SJCRH30 (cell line): ENCODE results near the gene KIF4B. TPM values are rescaled to one million over a fixed set of nuclear protein-coding genes. Genes with fewer than 3 reads are reported as not detected.
"Not testable (repeated sequence)": the region's sequence is repeated elsewhere in the genome, so short reads cannot be mapped to it uniquely, and the experiment has no call there.

Source experiments
- DNase-seq, 2 experiments: peaks; one replicate each; pipeline ENCODE4 v3.0.0-alpha.2; 2015 to 2020
- H3K27ac ChIP-seq: fragments of 250-450 bp; sonication (Bioruptor Pico); 2 replicates; pipeline ENCODE4 v1.5.1; 2020; ENCODE audit warnings: mild to moderate bottlenecking, moderate library complexity
- H3K27me3 ChIP-seq: fragments of 250-450 bp; sonication (Bioruptor Pico); 2 replicates; pipeline ENCODE4 v1.5.1; 2020; ENCODE audit warnings: mild to moderate bottlenecking, moderate library complexity
- H3K36me3 ChIP-seq: fragments of 250-450 bp; sonication (Bioruptor Pico); 2 replicates; pipeline ENCODE4 v1.5.1; 2020; ENCODE audit warnings: mild to moderate bottlenecking, moderate library complexity
- H3K4me1 ChIP-seq: fragments of 250-450 bp; sonication (Bioruptor Pico); 2 replicates; pipeline ENCODE4 v1.5.1; 2020; ENCODE audit warnings: mild to moderate bottlenecking, moderate library complexity
- H3K4me3 ChIP-seq: fragments of 250-450 bp; sonication (Bioruptor Pico); 2 replicates; pipeline ENCODE4 v1.5.1; 2020; ENCODE audit warnings: mild to moderate bottlenecking, moderate library complexity
- H3K9me3 ChIP-seq: fragments of 250-450 bp; sonication (Bioruptor Pico); replicated peaks from 2 replicates; pipeline ENCODE4 v1.5.1; 2020; ENCODE audit warnings: mild to moderate bottlenecking, moderate library complexity
- total RNA-seq: library from RNA; depleted of rRNA; stranded (reverse); fragments of >200 nt; shearing (Covaris generic); gene quantifications from 2 replicates; pipeline ENCODE4 v1.2.3, GENCODE V29; 2014; rRNA removed

KIF4B gene
- total RNA-seq: 0.02 and 0.03 TPM in 2 replicates

GRCh38 chr5:155013526-155013925 is at the start of gene KIF4B:
Gene KIF4B (plus strand): TSS chr5:155013755. CDS start chr5:155013860, 105 bp downstream.
- no peak for DNase-seq
- H3K9me3 ChIP-seq: no peaks in the 10 kb centered on the region
- H3K4me1 ChIP-seq: no peaks in the 10 kb centered on the region
- no peak within 1 kb of the TSS for H3K27ac ChIP-seq
- no peak within 1 kb of the TSS for H3K4me3 ChIP-seq
- H3K36me3 ChIP-seq: no peaks in the 10 kb centered on the region
- no peaks in the 10 kb centered on the region; the same call in 1 of the 2 replicates for H3K27me3 ChIP-seq

- Histone ChIP-seq H3K4me3 (no peak overlapping the region), H3K27ac (no peak overlapping the region), H3K4me1 (no peaks in the 10 kb centered on the region), H3K36me3 (peaks cover 19% of the 10 kb centered on the region), H3K27me3 (no peaks in the 10 kb centered on the region), H3K9me3 (no peaks in the 10 kb centered on the region)
- DNase-seq: no peak
These were observed 47.3 kb upstream of the KIF4B start for GRCh38 chr5:154966081-154966841.

- H3K27ac ChIP-seq: no peak overlapping the region
- no peaks in the 10 kb centered on the region for H3K4me1 ChIP-seq
- DNase-seq: no peak
- H3K36me3 ChIP-seq: peaks cover 17% of the 10 kb centered on the region
- no peak overlapping the region for H3K4me3 ChIP-seq
- H3K9me3 ChIP-seq: no peaks in the 10 kb centered on the region
- no peaks in the 10 kb centered on the region for H3K27me3 ChIP-seq
These were observed 46.7 kb upstream of the KIF4B start for GRCh38 chr5:154966874-154967273.

- H3K4me1 ChIP-seq: no peaks in the 10 kb centered on the region
- H3K36me3 ChIP-seq: peaks cover 17% of the 10 kb centered on the region
- no peaks in the 10 kb centered on the region for H3K27me3 ChIP-seq
- peak in 1 of 2 experiments; percentile 20 for DNase-seq
- H3K4me3 ChIP-seq: no peak overlapping the region
- no peak overlapping the region for H3K27ac ChIP-seq
- H3K9me3 ChIP-seq: no peaks in the 10 kb centered on the region
These were observed 46.0 kb upstream of the KIF4B start for GRCh38 chr5:154967421-154968024.

GRCh38 chr5:154968953-154969352 is 44.6 kb upstream of the KIF4B start:
- Histone ChIP-seq H3K4me3 (no peak overlapping the region), H3K4me1 (no peaks in the 10 kb centered on the region), H3K27me3 (no peaks in the 10 kb centered on the region), H3K27ac (no peak overlapping the region), H3K9me3 (no peaks in the 10 kb centered on the region), H3K36me3 (peaks cover 17% of the 10 kb centered on the region)
- no peak for DNase-seq

- Histone ChIP-seq H3K27me3 (no peaks in the 10 kb centered on the region), H3K9me3 (no peaks in the 10 kb centered on the region), H3K27ac (no peak overlapping the region), H3K4me1 (no peaks in the 10 kb centered on the region), H3K4me3 (no peak overlapping the region), H3K36me3 (peaks cover 17% of the 10 kb centered on the region)
- no peak for DNase-seq
These were observed 42.8 kb upstream of the KIF4B start for GRCh38 chr5:154970759-154971158.

- no peaks in the 10 kb centered on the region for H3K9me3 ChIP-seq
- H3K4me1 ChIP-seq: no peaks in the 10 kb centered on the region
- no peak for DNase-seq
- H3K4me3 ChIP-seq: no peak overlapping the region
- no peaks in the 10 kb centered on the region for H3K27me3 ChIP-seq
- H3K27ac ChIP-seq: no peak overlapping the region
- H3K36me3 ChIP-seq: peaks cover 11% of the 10 kb centered on the region
These were observed 42.1 kb upstream of the KIF4B start for GRCh38 chr5:154971501-154971900.

- H3K4me3 ChIP-seq: no peak overlapping the region
- peak; percentile 18 to 59 for DNase-seq
- no peaks in the 10 kb centered on the region for H3K4me1 ChIP-seq
- H3K27ac ChIP-seq: no peak overlapping the region
- no peaks in the 10 kb centered on the region for H3K27me3 ChIP-seq
- H3K36me3 ChIP-seq: peaks cover 8% of the 10 kb centered on the region
- no peaks in the 10 kb centered on the region for H3K9me3 ChIP-seq
These were observed 41.0 kb upstream of the KIF4B start for GRCh38 chr5:154972476-154973080.

- H3K27ac ChIP-seq, H3K27me3 ChIP-seq, H3K4me3 ChIP-seq, DNase-seq, H3K9me3 ChIP-seq, H3K4me1 ChIP-seq, H3K36me3 ChIP-seq: not testable (repeated sequence)
These were observed 37.5 kb upstream of the KIF4B start for GRCh38 chr5:154976082-154976481.

GRCh38 chr5:154977409-154977808 is 36.1 kb upstream of the KIF4B start:
- no peaks in the 10 kb centered on the region for H3K4me1 ChIP-seq

GRCh38 chr5:154978294-154978693 is 35.3 kb upstream of the KIF4B start:
- H3K27ac ChIP-seq, H3K9me3 ChIP-seq, H3K4me3 ChIP-seq, H3K4me1 ChIP-seq, H3K27me3 ChIP-seq, H3K36me3 ChIP-seq, DNase-seq: not testable (repeated sequence)

More at GRCh38 chr5:154977409-154977808, 36.1 kb upstream of the KIF4B start:
- no peaks in the 10 kb centered on the region for H3K36me3 ChIP-seq
- no peak overlapping the region for H3K4me3 ChIP-seq
- H3K27ac ChIP-seq: no peak overlapping the region
- no peaks in the 10 kb centered on the region for H3K27me3 ChIP-seq
- DNase-seq: no peak
- H3K9me3 ChIP-seq: no peaks in the 10 kb centered on the region

GRCh38 chr5:154984946-154985516 is 28.5 kb upstream of the KIF4B start:
- Histone ChIP-seq H3K27me3 (no peaks in the 10 kb centered on the region), H3K9me3 (no peaks in the 10 kb centered on the region), H3K36me3 (no peaks in the 10 kb centered on the region), H3K4me1 (no peaks in the 10 kb centered on the region), H3K4me3 (no peak overlapping the region), H3K27ac (no peak overlapping the region)
- DNase-seq: no peak

- H3K4me3 ChIP-seq: no peak overlapping the region
- no peaks in the 10 kb centered on the region for H3K36me3 ChIP-seq
- DNase-seq: peak in 1 of 2 experiments; percentile 8
- H3K27ac ChIP-seq: no peak overlapping the region
- H3K4me1 ChIP-seq: no peaks in the 10 kb centered on the region
- no peaks in the 10 kb centered on the region for H3K27me3 ChIP-seq
- no peaks in the 10 kb centered on the region for H3K9me3 ChIP-seq
These were observed 27.4 kb upstream of the KIF4B start for GRCh38 chr5:154986151-154986550.

GRCh38 chr5:154989626-154990025 is 23.9 kb upstream of the KIF4B start:
- H3K27ac ChIP-seq: no peak overlapping the region
- H3K4me1 ChIP-seq: no peaks in the 10 kb centered on the region
- no peak overlapping the region for H3K4me3 ChIP-seq
- no peaks in the 10 kb centered on the region; the same call in 1 of the 2 replicates for H3K27me3 ChIP-seq
- DNase-seq: no peak
- no peaks in the 10 kb centered on the region for H3K36me3 ChIP-seq
- H3K9me3 ChIP-seq: no peaks in the 10 kb centered on the region

- no peak overlapping the region for H3K27ac ChIP-seq
- no peak overlapping the region for H3K4me3 ChIP-seq
- no peaks in the 10 kb centered on the region for H3K4me1 ChIP-seq
- no peaks in the 10 kb centered on the region for H3K36me3 ChIP-seq
- H3K27me3 ChIP-seq: no peaks in the 10 kb centered on the region; the same call in 1 of the 2 replicates
- DNase-seq: peak in 1 of 2 experiments; percentile 27
- no peaks in the 10 kb centered on the region for H3K9me3 ChIP-seq
These were observed 20.1 kb upstream of the KIF4B start for GRCh38 chr5:154993461-154993860.
